C4-2B (cell line): ENCODE measurements around the gene PDGFA.

Experiments used
- H3K27ac ChIP-seq: fragments of 450-650 bp; 2 replicates; pipeline ENCODE4 v1.5.1; 2017
- ZFX ChIP-seq: fragments of 450-650 bp; IDR thresholded peaks from 2 replicates; pipeline ENCODE4 v1.6.1; 2017
- TF ChIP-seq, protein P1 (sequence below): fragments of 450-650 bp; conservative IDR thresholded peaks from 2 replicates; pipeline ENCODE4 v1.5.1; 2017; ENCODE audit warnings: mild to moderate bottlenecking

Gene PDGFA

DNA sequence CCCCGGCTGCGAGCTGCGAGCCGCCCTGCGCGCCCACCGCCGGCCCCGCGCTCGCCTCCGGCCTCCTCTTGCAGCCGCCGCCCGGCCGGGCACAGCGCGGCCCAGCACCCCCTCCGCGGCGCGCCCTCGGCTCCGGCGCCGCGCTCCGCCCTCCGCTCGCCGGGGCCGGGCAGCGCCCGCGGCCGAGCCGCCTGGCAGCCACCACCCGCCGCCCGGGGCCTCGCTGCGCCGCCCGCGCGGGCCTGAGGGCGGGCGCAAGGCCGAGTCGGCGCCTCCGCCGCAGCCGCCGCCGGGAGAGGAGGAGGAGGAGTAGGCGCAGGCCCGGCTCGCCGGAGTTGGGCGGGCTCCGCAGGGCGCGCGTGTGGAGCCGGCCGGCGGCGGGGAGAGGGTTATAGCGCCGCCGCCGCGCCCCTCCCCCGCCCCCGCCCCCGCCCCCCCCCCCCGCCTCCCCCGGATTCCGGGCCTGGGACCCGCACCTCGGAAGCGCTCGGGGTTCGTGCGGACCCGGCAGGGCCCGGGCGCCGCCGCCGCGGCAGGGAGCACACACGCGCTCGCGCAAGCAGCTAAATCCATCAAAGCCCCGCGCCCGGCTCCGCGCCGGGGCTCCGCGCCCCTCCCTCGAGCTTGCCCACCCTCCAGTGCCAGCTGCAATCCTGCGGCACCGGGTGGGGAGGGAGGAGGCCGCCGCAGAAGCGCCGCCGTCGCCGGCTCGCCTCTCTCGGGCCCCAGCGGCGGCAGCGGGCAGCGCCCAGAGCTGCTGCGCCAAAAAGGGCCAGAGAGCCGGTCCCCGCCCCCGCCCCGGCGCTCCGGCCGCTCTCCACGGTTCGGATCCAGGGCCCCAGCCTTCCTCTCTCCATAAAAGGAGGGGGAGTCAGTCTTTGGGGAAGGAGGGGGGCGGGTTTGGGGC, at the start of gene PDGFA:
TSS of gene PDGFA (minus strand) at position 363 of the 907 bp plus-strand sequence. CDS start 845 bp downstream, outside the sequence.
- TF ChIP-seq, protein P1, sequence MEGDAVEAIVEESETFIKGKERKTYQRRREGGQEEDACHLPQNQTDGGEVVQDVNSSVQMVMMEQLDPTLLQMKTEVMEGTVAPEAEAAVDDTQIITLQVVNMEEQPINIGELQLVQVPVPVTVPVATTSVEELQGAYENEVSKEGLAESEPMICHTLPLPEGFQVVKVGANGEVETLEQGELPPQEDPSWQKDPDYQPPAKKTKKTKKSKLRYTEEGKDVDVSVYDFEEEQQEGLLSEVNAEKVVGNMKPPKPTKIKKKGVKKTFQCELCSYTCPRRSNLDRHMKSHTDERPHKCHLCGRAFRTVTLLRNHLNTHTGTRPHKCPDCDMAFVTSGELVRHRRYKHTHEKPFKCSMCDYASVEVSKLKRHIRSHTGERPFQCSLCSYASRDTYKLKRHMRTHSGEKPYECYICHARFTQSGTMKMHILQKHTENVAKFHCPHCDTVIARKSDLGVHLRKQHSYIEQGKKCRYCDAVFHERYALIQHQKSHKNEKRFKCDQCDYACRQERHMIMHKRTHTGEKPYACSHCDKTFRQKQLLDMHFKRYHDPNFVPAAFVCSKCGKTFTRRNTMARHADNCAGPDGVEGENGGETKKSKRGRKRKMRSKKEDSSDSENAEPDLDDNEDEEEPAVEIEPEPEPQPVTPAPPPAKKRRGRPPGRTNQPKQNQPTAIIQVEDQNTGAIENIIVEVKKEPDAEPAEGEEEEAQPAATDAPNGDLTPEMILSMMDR: no peak; the same call in 1 of the 2 replicates
- peak within 1 kb of the TSS; percentile 62 for H3K27ac ChIP-seq

DNA sequence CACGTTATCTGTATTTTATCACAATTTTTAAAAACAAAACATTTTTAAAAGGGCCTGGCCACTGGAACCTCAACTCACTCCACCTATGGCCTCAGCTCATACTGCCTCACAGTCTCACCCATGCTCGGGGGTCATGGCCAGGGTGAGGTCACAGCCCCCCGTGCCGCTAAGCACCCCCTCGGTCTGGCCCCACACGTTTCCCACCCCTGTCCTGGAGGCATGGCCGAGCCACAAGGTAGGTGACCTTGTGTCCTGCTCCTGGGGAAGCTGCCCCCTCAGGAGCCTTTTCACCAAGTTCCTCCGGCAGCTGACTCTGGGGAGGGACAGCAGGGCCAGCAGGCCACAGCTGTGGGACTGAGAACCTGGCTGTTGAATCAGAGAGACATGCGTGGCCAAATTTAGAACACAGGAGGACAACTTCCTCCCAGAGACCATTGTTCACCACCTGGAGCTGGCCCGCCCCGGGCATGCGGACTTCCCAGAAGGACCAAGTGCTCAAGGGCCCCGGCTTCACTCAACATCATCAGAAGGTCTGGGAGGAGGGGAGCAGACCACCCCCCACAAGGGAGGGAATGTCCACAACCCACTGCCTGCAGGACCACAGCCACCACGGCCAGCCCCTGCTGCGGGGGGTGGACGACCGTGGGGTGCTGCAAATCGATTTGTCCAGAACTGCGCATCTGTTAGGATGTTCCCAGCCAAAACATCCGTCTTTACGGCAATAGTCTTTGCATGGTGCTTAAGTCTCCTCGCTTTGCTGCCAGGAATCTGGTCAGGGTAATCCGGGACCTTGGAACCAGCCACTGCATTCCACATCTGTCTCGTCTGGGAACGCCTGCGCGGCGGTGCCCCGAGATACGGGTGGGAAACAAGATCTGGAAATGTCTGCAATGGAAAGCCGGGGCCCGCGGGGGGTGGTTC, 48.6 kb upstream of the PDGFA start:
- TF ChIP-seq ZFX: no peak
- TF ChIP-seq, protein P1: no peak
- H3K27ac ChIP-seq: no peak overlapping the region

DNA sequence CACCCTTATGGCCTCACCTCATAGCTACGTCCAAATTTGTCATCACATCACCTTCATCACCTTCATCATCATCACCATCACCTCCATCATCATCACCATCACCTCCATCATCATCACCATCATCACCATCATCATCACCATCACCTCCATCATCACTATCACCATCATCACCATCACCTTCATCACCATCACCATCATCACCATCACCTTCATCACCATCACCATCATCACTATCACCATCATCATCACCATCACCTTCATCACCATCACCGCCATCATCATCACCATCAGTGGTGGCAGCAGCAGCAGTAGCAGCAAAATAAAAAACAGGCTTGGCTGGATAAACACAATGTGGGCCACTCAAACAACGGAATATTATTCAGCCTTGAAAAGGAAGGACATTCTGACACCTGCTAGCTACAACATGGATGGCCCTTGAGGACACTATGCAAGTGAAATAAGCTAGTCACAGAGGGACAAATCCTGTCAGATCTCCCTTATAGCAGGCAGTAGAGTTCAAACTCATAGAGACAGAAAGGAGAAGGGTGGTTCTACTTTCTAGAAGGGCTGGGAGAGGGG, 47.7 kb upstream of the PDGFA start:
- H3K27ac ChIP-seq: no peak overlapping the region

DNA sequence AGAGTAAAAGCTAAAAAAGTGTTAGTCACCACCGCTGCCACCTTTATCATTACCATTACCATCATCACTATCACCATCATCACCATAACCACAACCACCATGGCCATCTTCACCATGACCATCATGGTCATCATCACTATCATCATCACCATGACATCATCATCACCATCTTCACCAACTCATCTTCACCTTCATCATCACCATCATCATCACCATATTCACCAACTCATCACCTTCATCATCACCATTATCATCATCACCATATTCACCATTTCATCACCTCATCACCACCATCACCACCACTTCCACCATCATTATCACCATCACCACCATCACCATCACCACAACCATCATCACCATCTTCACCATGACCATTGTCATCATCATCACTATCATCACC, 46.5 kb upstream of the PDGFA start:
- TF ChIP-seq, protein P1: no peak
- TF ChIP-seq ZFX: no peak
- H3K27ac ChIP-seq: no peak overlapping the region

More for the DNA sequence above, 47.7 kb upstream of the PDGFA start:
- no peak for TF ChIP-seq ZFX
- TF ChIP-seq, protein P1: no peak

DNA sequence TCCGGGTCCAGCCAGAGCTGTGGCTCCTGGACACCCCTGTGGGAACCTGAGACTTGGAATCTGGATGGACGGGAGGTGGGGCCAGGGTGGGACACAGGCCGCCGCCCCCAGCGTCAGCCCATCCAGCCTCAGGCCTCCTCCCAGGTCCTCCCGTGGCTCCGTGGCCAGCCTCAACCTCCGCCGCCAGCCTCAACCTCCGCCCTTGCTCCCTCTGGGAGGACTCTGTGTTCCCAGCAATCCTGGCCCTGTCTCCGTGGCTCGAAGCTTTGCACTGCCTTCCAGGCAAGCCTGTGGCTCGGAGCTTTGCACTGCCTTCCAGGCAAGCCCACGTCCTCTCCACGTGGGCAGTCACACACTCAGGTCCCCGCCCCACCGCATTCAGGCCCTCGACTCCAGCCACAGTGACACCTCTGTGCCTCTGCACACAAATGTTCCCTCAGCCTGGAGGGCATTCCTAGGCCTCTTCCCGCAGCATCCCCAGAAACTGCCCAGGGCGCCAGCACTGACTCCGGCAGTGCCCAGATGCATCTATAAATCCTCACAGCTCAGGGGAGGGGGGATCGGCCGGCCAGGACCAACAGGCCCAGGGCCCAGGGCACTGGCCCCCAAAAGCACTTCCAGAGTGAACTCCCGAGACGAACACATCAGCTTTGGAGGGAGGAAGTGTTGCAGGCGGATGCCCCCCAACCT, 44.7 kb upstream of the PDGFA start:
- H3K27ac ChIP-seq: no peak overlapping the region
- TF ChIP-seq ZFX: no peak
- TF ChIP-seq, protein P1: no peak

DNA sequence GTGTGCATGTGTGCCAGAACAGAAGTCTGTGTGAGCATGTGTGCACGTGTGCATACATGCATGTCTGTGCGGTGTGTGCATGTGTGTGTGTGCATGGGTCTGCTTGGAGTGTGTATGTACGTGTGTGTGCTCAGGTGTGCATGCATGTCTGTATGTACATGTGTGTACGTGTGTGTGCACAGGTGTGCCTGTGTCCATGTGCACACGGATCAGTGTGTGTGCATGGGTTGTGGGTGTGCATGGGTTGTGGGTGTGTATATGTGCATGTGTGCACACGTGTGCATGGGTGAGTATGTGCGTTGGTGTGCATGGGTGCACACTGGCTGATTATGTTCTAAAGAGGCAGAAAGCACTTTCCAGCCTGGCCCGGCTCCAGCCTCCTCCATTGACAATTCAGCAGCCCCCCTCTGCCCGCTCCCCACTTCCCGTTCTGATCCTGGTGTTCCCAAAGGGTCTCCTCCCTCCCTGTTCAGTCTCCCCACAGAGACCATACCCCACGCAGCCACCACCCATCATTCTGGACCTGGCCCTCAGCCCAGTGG, 44.1 kb upstream of the PDGFA start:
- no peak for TF ChIP-seq ZFX
- TF ChIP-seq, protein P1: no peak

More for the DNA sequence above, 44.1 kb upstream of the PDGFA start:
- no peak overlapping the region for H3K27ac ChIP-seq
